ENCODE measurements around the gene NIPBL.
"Not testable (repeated sequence)": the region's sequence is repeated elsewhere in the genome, so short reads cannot be mapped to it uniquely, and the experiment has no call there.

The NIPBL gene

GRCh38 chr5:36945687-36946086 lies 69.1 kb downstream of the NIPBL start:
- in situ Hi-C loops (cut with HindIII; ENCODE audit: low sequenced_read_pairs): no loop called here

- in situ Hi-C loops (cut with HindIII; ENCODE audit: low sequenced_read_pairs): no loop called here
These were observed 69.5 kb downstream of the NIPBL start for GRCh38 chr5:36946101-36946500.

GRCh38 chr5:36948041-36948440 lies 71.5 kb downstream of the NIPBL start:
- in situ Hi-C loops (cut with HindIII; ENCODE audit: low sequenced_read_pairs): no loop called here

- in situ Hi-C loops (cut with HindIII; ENCODE audit: low sequenced_read_pairs): no loop called here
These were observed 72.1 kb downstream of the NIPBL start for GRCh38 chr5:36948650-36949049.

GRCh38 chr5:36949593-36949992 lies 73.0 kb downstream of the NIPBL start:
- in situ Hi-C loops (cut with HindIII; ENCODE audit: low sequenced_read_pairs): no loop called here

- in situ Hi-C loops (cut with HindIII; ENCODE audit: low sequenced_read_pairs): no loop called here
These were observed 74.3 kb downstream of the NIPBL start for GRCh38 chr5:36950586-36951457.

GRCh38 chr5:36953043-36953442 lies 76.5 kb downstream of the NIPBL start:
- in situ Hi-C loops (cut with HindIII; ENCODE audit: low sequenced_read_pairs): no loop called here

GRCh38 chr5:36957953-36958537 lies 81.5 kb downstream of the NIPBL start:
- in situ Hi-C loops (cut with HindIII; ENCODE audit: low sequenced_read_pairs): loop anchor here (5.0 kb wide), 1 partner anchor 49 kb away; no protein-coding TSS in a partner anchor

GRCh38 chr5:36958612-36959011 lies 82.0 kb downstream of the NIPBL start:
- in situ Hi-C loops (cut with HindIII; ENCODE audit: low sequenced_read_pairs): loop anchor here (5.0 kb wide), 1 partner anchor 49 kb away; no protein-coding TSS in a partner anchor

- in situ Hi-C loops (cut with HindIII; ENCODE audit: low sequenced_read_pairs): no loop called here
These were observed 88.6 kb downstream of the NIPBL start for GRCh38 chr5:36965179-36965578.

- in situ Hi-C loops (cut with HindIII; ENCODE audit: low sequenced_read_pairs): no loop called here
These were observed 93.3 kb downstream of the NIPBL start for GRCh38 chr5:36969700-36970395.

- in situ Hi-C loops (cut with HindIII; ENCODE audit: low sequenced_read_pairs): no loop called here
These were observed 101.6 kb downstream of the NIPBL start for GRCh38 chr5:36978196-36978595.

GRCh38 chr5:36982146-36982545 lies 105.6 kb downstream of the NIPBL start:
- in situ Hi-C loops (cut with HindIII; ENCODE audit: low sequenced_read_pairs): no loop called here

- in situ Hi-C loops (cut with HindIII; ENCODE audit: low sequenced_read_pairs): no loop called here
These were observed 108.8 kb downstream of the NIPBL start for GRCh38 chr5:36985387-36985786.

- in situ Hi-C loops (cut with HindIII; ENCODE audit: low sequenced_read_pairs): no loop called here
These were observed 111.8 kb downstream of the NIPBL start for GRCh38 chr5:36988396-36988795.

- in situ Hi-C loops (cut with HindIII; ENCODE audit: low sequenced_read_pairs): no loop called here
These were observed 122.0 kb downstream of the NIPBL start for GRCh38 chr5:36998578-36998977.

- in situ Hi-C loops (cut with HindIII; ENCODE audit: low sequenced_read_pairs): loop anchor here (10.0 kb wide), 1 partner anchor 247 kb away; no protein-coding TSS in a partner anchor
These were observed 125.7 kb downstream of the NIPBL start for GRCh38 chr5:37002176-37002751.

GRCh38 chr5:37005252-37005651 lies 128.7 kb downstream of the NIPBL start:
- in situ Hi-C loops (cut with HindIII; ENCODE audit: low sequenced_read_pairs): loop anchor here (5.0 to 10.0 kb wide), 2 partner anchors 48 to 250 kb away; no protein-coding TSS in a partner anchor

- in situ Hi-C loops (cut with HindIII; ENCODE audit: low sequenced_read_pairs): loop anchor here (5.0 to 10.0 kb wide), 2 partner anchors 49 to 251 kb away; no protein-coding TSS in a partner anchor
These were observed 129.5 kb downstream of the NIPBL start for GRCh38 chr5:37005946-37006540.

GRCh38 chr5:37013181-37013580 lies 136.6 kb downstream of the NIPBL start:
- in situ Hi-C loops (cut with HindIII; ENCODE audit: low sequenced_read_pairs): not testable (repeated sequence)

- in situ Hi-C loops (cut with HindIII; ENCODE audit: low sequenced_read_pairs): no loop called here
These were observed 137.8 kb downstream of the NIPBL start for GRCh38 chr5:37014321-37014720.

All from endothelial cell of hepatic sinusoid (primary cell).